HL-60 (cell line): ENCODE measurements around the gene IL27RA.

Experiments
- GABPA ChIP-seq: IDR thresholded peaks from 2 replicates; pipeline ENCODE4 v1.6.1; 2012; ENCODE audit warnings: low read depth
- POLR2AphosphoS5 ChIP-seq: IDR thresholded peaks from 2 replicates; pipeline ENCODE4 v1.6.1; 2012; ENCODE audit warnings: low read depth
- TF ChIP-seq, protein P1 (sequence below): IDR thresholded peaks from one replicate; pipeline ENCODE4 v1.5.1; 2011; ENCODE audit warnings: low read length, control low read depth, inconsistent platforms; ENCODE audit not compliant: insufficient read depth
- TF ChIP-seq, protein P2 (sequence below): IDR thresholded peaks from 2 replicates; pipeline ENCODE4 v1.6.1; 2012; ENCODE audit warnings: low read depth; ENCODE audit not compliant: insufficient replicate concordance

DNA sequence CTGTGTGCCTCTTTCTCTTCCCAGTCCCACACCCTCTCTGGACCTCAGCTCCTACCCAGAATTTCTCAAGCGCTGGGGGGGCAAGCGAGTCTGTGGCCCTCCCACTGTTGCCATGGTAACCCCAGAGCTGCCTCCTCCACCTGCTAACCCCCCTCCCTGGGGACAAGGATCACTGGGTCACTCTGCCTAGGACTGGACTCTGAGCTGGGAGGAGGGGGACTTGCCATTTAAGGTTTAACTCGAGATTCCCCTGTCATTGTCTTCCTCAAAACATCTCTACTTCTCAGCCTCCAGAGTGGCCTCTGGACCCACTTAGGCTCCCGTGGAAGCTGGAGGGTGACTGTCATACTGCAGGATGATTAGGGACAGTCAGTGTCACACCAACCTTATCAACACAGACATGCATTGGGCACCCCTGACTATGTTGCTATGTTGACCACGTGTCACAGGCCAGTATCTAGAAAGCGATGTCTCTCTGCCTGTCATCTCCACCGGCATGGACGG lies 28.1 kb downstream of the IL27RA start:
- TF ChIP-seq, protein P1, sequence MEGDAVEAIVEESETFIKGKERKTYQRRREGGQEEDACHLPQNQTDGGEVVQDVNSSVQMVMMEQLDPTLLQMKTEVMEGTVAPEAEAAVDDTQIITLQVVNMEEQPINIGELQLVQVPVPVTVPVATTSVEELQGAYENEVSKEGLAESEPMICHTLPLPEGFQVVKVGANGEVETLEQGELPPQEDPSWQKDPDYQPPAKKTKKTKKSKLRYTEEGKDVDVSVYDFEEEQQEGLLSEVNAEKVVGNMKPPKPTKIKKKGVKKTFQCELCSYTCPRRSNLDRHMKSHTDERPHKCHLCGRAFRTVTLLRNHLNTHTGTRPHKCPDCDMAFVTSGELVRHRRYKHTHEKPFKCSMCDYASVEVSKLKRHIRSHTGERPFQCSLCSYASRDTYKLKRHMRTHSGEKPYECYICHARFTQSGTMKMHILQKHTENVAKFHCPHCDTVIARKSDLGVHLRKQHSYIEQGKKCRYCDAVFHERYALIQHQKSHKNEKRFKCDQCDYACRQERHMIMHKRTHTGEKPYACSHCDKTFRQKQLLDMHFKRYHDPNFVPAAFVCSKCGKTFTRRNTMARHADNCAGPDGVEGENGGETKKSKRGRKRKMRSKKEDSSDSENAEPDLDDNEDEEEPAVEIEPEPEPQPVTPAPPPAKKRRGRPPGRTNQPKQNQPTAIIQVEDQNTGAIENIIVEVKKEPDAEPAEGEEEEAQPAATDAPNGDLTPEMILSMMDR = no peak
- TF ChIP-seq POLR2AphosphoS5 = no peak
- TF ChIP-seq GABPA = no peak
- TF ChIP-seq, protein P2, sequence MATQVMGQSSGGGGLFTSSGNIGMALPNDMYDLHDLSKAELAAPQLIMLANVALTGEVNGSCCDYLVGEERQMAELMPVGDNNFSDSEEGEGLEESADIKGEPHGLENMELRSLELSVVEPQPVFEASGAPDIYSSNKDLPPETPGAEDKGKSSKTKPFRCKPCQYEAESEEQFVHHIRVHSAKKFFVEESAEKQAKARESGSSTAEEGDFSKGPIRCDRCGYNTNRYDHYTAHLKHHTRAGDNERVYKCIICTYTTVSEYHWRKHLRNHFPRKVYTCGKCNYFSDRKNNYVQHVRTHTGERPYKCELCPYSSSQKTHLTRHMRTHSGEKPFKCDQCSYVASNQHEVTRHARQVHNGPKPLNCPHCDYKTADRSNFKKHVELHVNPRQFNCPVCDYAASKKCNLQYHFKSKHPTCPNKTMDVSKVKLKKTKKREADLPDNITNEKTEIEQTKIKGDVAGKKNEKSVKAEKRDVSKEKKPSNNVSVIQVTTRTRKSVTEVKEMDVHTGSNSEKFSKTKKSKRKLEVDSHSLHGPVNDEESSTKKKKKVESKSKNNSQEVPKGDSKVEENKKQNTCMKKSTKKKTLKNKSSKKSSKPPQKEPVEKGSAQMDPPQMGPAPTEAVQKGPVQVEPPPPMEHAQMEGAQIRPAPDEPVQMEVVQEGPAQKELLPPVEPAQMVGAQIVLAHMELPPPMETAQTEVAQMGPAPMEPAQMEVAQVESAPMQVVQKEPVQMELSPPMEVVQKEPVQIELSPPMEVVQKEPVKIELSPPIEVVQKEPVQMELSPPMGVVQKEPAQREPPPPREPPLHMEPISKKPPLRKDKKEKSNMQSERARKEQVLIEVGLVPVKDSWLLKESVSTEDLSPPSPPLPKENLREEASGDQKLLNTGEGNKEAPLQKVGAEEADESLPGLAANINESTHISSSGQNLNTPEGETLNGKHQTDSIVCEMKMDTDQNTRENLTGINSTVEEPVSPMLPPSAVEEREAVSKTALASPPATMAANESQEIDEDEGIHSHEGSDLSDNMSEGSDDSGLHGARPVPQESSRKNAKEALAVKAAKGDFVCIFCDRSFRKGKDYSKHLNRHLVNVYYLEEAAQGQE = no peak
